HepG2 (cell line): ENCODE data around the gene PACS2. TPM values are rescaled to one million over a fixed set of nuclear protein-coding genes. Genes with fewer than 3 reads are reported as not detected.

ENCODE experiments used
- ATAC-seq: fragments of 200-7000 bp; cut with Tn5 transposase; 3 replicates; pipeline ENCODE4 v1.9.1; 2020; ENCODE audit warnings: mild to moderate bottlenecking, moderate library complexity
- BruUV-seq: library from RNA; stranded (reverse); fragments of 400-500 nt; replicated peaks from 2 replicates; lab custom pipeline; 2021; lab: Mats Ljungman, UMichigan
- CTCF ChIA-PET: fragments of 300-600 bp; formaldehyde crosslinking; extraction: SDS; loops from one replicate; lab custom pipeline; 2021; ENCODE audit warnings: low total read pairs, inconsistent platforms, low intra/inter-chr PET ratio; lab: Yijun Ruan, JAX
- POLR2A ChIA-PET: fragments of 350-600 bp; sonication (Branson Sonifier 250); formaldehyde crosslinking; loops from one replicate; lab custom pipeline; 2020; ENCODE audit warnings: antibody characterized with exemption, inconsistent platforms; lab: Yijun Ruan, JAX
- DNase-seq: peaks from one replicate; pipeline ENCODE4 v3.0.0-alpha.2; 2015; ENCODE audit warnings: low spot score
- FAIRE-seq: peaks from 3 replicates; lab custom pipeline; 2011; peaks lifted over from hg19 to GRCh38; lab: Jason Lieb, UNC
- H2AFZ ChIP-seq: one replicate; pipeline ENCODE4 v1.6.1; 2011; ENCODE audit warnings: low read length, inconsistent platforms
- H3K27ac ChIP-seq: fragments of 300-600 bp; 3 replicates; pipeline ENCODE4 v1.8.0; 2011; ENCODE audit warnings: mixed run types, mild to moderate bottlenecking, mixed read lengths, low read length, inconsistent platforms; ENCODE audit not compliant: insufficient read depth; ENCODE audit errors: extremely low read length
- H3K27me3 ChIP-seq, 2 experiments: fragments of 200-600 bp in 1 of 2; 2 replicates in 1 of 2; 3 replicates in 1 of 2; pipeline versions ENCODE4 v1.6.0 to v1.8.0; 2011; ENCODE audit warnings: low read length in 2 of 2, mild to moderate bottlenecking in 2 of 2, moderate library complexity in 2 of 2, inconsistent platforms in 1 of 2; ENCODE audit not compliant: insufficient read depth in 2 of 2, control insufficient read depth in 1 of 2
- H3K36me3 ChIP-seq, 2 experiments: fragments of 200-600 bp in 1 of 2; replicated peaks in 1 of 2; 2 replicates in 1 of 2; 3 replicates in 1 of 2; pipeline versions ENCODE4 v1.5.1 to v1.8.0; 2011; ENCODE audit warnings: low read length in 2 of 2, inconsistent platforms in 1 of 2; ENCODE audit not compliant: insufficient read depth in 2 of 2, control insufficient read depth in 1 of 2
- H3K4me1 ChIP-seq: 2 replicates; pipeline ENCODE4 v1.5.1; 2012; ENCODE audit warnings: low read length, inconsistent platforms; ENCODE audit not compliant: insufficient read depth
- H3K4me2 ChIP-seq: 2 replicates; pipeline ENCODE4 v1.6.0; 2011; ENCODE audit warnings: low read depth, low read length, inconsistent platforms
- H3K4me3 ChIP-seq, 3 experiments: fragments of 200-600 bp in 1 of 3; sonication (generic), shearing (Covaris generic) in 1 of 3; replicated peaks in 1 of 3; 2 replicates each; pipeline ENCODE4 v1.5.1; 2011 to 2016; ENCODE audit warnings: low read length in 3 of 3, inconsistent platforms in 2 of 3, low read depth in 2 of 3, mild to moderate bottlenecking in 2 of 3, control low read depth in 1 of 3, mixed read lengths in 1 of 3; ENCODE audit not compliant: insufficient read depth in 1 of 3
- H3K79me2 ChIP-seq: one replicate; pipeline ENCODE4 v1.6.1; 2011; ENCODE audit warnings: low read length, inconsistent platforms; ENCODE audit not compliant: insufficient read depth
- H3K9ac ChIP-seq: 2 replicates; pipeline ENCODE4 v1.6.0; 2011; ENCODE audit warnings: mild to moderate bottlenecking, low read depth, low read length, inconsistent platforms; ENCODE audit not compliant: insufficient read depth
- H3K9me3 ChIP-seq: 2 replicates; pipeline ENCODE4 v1.5.1; 2012; ENCODE audit warnings: mild to moderate bottlenecking, low read length
- H4K20me1 ChIP-seq: 2 replicates; pipeline ENCODE4 v1.6.0; 2011; ENCODE audit warnings: inconsistent platforms, mild to moderate bottlenecking, low read length, moderate library complexity; ENCODE audit not compliant: insufficient read depth
- AGO2 ChIP-seq: fragments of 200-400 bp; formaldehyde crosslinking; optimal IDR thresholded peaks from 2 replicates; pipeline ENCODE3; 2017; ENCODE audit warnings: mild to moderate bottlenecking, low read depth, low read length, moderate library complexity
- CC2D1A ChIP-seq: sonication (generic); formaldehyde crosslinking; IDR thresholded peaks from 2 replicates; pipeline ENCODE4 v1.8.1; 2023; ENCODE audit warnings: mild to moderate bottlenecking, missing genetic modification reagents
- DNMT3B ChIP-seq: conservative IDR thresholded peaks from 2 replicates; pipeline ENCODE4 v1.6.1; 2016; ENCODE audit warnings: missing biosample characterization, control low read depth
- MEIS2 ChIP-seq: sonication (generic); formaldehyde crosslinking; IDR thresholded peaks from 2 replicates; pipeline ENCODE4 v1.9.0; 2021; ENCODE audit warnings: mild to moderate bottlenecking, missing genetic modification reagents
- RAD51 ChIP-seq: fragments of 450-650 bp; IDR thresholded peaks from 2 replicates; pipeline ENCODE4 v1.6.1; 2016; ENCODE audit warnings: borderline replicate concordance
- REXO4 ChIP-seq: sonication (generic); formaldehyde crosslinking; IDR thresholded peaks from 2 replicates; pipeline ENCODE4 v1.8.0; 2022; ENCODE audit warnings: missing genetic modification reagents, mild to moderate bottlenecking, borderline replicate concordance
- ZC3H13 ChIP-seq: sonication (generic); formaldehyde crosslinking; IDR thresholded peaks from 2 replicates; pipeline ENCODE4 v1.8.1; 2023; ENCODE audit warnings: mild to moderate bottlenecking, missing genetic modification reagents, moderate library complexity
- ZEB1 ChIP-seq: IDR thresholded peaks from 2 replicates; pipeline ENCODE4 v1.6.1; 2012; ENCODE audit warnings: mild to moderate bottlenecking, low read depth, inconsistent platforms; ENCODE audit not compliant: insufficient replicate concordance
- ZFP36L2 ChIP-seq: sonication (generic); formaldehyde crosslinking; IDR thresholded peaks from 2 replicates; pipeline ENCODE4 v1.4.0; 2020; ENCODE audit warnings: missing genetic modification reagents
- ZNF883 ChIP-seq: sonication (generic); formaldehyde crosslinking; IDR thresholded peaks from 2 replicates; pipeline ENCODE4 v1.5.1; 2020; ENCODE audit warnings: mild to moderate bottlenecking, missing genetic modification reagents; ENCODE audit errors: not compliant biosample characterization
- WGBS: methylation state at CpG from one replicate; pipeline ENCODE4 v1.1.6; 2017; ENCODE audit warnings: low lambda C conversion rate; 5-methylcytosine and 5-hydroxymethylcytosine counted together
- in situ Hi-C: cut with HindIII; loops from 2 replicates; pipeline ENCODE4 v1.10.0; 2017; ENCODE audit warnings: low pct_unique_long_range_greater_than_20kb; ENCODE audit not compliant: extremely low pct_ligation_motif_present
- intact Hi-C: fragments of 100-400 bp; cut with micrococcal nuclease; formaldehyde crosslinking; loops from one replicate; pipeline ENCODE4 v1.10.0; 2022; ENCODE audit not compliant: unreplicated experiment
- polyA plus RNA-seq, 8 experiments: library from polyadenylated mRNA; depleted of rRNA in 3 of 8; stranded (reverse) in 7 of 8; unstranded in 1 of 8; fragments of >200 nt; fragmentation: Illumina TruSeq in 4 of 8; extraction: Trizol in 4 of 8; gene quantifications; 2 replicates each; pipeline versions ENCODE4 v1.2.1 to v1.2.3, GENCODE V29; 2011 to 2016; ENCODE audit warnings: low read depth in 4 of 8, missing spikeins in 1 of 8, mixed read lengths in 1 of 8; ENCODE audit not compliant: insufficient read depth in 1 of 8
- total RNA-seq, 5 experiments: library from RNA; depleted of rRNA; stranded (reverse); fragments of >200 nt; fragmentation: Illumina TruSeq; extraction: Trizol; gene quantifications; 2 replicates each; pipeline ENCODE4 v1.2.3, GENCODE V29; 2016; ENCODE audit warnings: low read depth in 1 of 5
- TF ChIP-seq, protein P1 (sequence below): sonication (generic); formaldehyde crosslinking; IDR thresholded peaks from 2 replicates; pipeline ENCODE4 v1.8.0; 2022; ENCODE audit warnings: missing genetic modification reagents, low read depth, mild to moderate bottlenecking, borderline replicate concordance

The PACS2 gene
- total and polyA plus RNA-seq, 2 of the 13 experiments (the other 11 are each of a cell fraction or from before 2014, with no cell fraction given) = 23.6 to 27.6 TPM

DNA sequence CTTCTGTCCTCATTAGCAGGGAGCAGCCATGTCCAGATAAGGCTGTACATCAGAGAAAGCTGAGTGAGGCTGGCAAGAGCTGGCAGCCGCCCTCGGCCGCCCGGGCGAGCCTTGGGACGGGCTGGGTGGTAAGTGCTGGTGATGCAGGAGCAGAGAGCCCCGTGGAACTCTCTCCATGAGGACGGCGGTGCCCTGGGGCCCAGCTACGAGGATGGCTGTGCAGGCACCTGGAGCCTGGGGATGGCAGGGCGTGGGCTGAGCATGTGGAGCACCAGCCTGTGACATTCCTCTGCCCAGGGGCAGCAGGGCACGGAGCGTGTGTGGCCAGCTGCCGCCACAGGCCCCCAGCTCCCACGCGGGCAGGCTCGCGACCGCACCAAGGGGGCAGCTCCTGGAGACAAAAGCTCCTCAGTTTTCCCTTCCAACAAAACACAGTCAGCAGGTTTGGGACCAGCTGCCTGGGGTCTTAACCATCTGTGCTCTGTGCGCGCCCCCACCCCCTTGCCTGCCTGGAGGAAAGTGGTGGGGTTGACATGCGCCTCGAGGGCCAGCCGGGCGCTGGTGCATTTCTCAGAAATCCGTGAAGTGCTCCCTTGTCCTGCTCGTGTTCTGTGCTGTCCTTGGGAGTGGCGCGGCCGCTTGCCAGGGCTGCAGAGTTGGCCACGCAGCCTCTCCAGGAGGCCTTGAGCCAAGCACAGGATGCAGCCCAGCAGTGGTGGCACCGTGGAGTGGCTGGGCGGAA, 21.4 kb downstream of the PACS2 start:
- intact Hi-C loops = no loop called here
- Histone ChIP-seq H3K27ac (no peak overlapping the region), H3K9ac (no peak overlapping the region), H3K79me2 (peaks cover 5% of the 10 kb centered on the region), H3K4me3 (no peak overlapping the region), H3K4me1 (peaks cover 8% of the 10 kb centered on the region; the same call in 1 of the 2 replicates), H3K4me2 (no peak overlapping the region), H4K20me1 (peaks cover 4% of the 10 kb centered on the region; the same call in 1 of the 2 replicates), H2AFZ (no peak overlapping the region), H3K27me3 (no peaks in the 10 kb centered on the region), H3K9me3 (no peaks in the 10 kb centered on the region), H3K36me3 (no peaks in the 10 kb centered on the region; a peak in 1 of 5 replicates)
- TF ChIP-seq ZEB1 (no peak), DNMT3B (no peak), AGO2 (peak; percentile 9), ZFP36L2 (no peak), RAD51 (no peak), MEIS2 (CRISPR knock-in tag) (no peak), CC2D1A (CRISPR knock-in tag) (no peak), ZNF883 (peak; percentile 50), ZC3H13 (CRISPR knock-in tag) (no peak), REXO4 (CRISPR knock-in tag) (no peak)
- TF ChIP-seq, protein P1, sequence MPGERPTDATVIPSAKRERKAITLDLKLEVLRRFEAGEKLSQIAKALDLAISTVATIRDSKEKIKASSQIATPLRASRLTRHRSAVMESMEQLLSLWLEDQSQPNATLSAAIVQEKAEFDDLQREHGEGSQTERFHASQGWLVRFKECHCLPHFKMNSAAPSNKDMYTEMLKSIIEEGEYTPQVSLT (CRISPR knock-in tag) = no peak
- WGBS = 95% methylated on average over 17 of the region's 33 CpGs
- FAIRE-seq = no peak
- no peak for ATAC-seq
- ChIA-PET CTCF (no interaction called here), POLR2A (no interaction called here)
- no peak for DNase-seq
- in situ Hi-C loops = no loop called here
- BruUV-seq = no TSS peak
